Type B pancreatic cell (in vitro differentiated cells): ENCODE data around the gene CFI. TPM values are rescaled to one million over a fixed set of nuclear protein-coding genes. Genes with fewer than 3 reads are reported as not detected.

Source experiments
- DNase-seq: peaks from one replicate; pipeline ENCODE4 v3.0.0; 2021; ENCODE audit warnings: mixed read lengths; ENCODE audit not compliant: unreplicated experiment; ENCODE audit errors: extremely low spot score
- H3K27ac Mint-ChIP-seq: 2 replicates; pipeline ENCODE4 v1.8.0; 2021; ENCODE audit warnings: mild to moderate bottlenecking, mixed read lengths
- H3K27me3 Mint-ChIP-seq: 2 replicates; pipeline ENCODE4 v1.8.0; 2021; ENCODE audit warnings: mixed read lengths
- H3K36me3 Mint-ChIP-seq: 2 replicates; pipeline ENCODE4 v1.8.0; 2021; ENCODE audit warnings: mixed read lengths
- H3K4me1 Mint-ChIP-seq: one replicate; pipeline ENCODE4 v1.8.0; 2021; ENCODE audit warnings: mixed read lengths; ENCODE audit not compliant: unreplicated experiment
- H3K4me3 Mint-ChIP-seq: 2 replicates; pipeline ENCODE4 v1.8.0; 2021; ENCODE audit warnings: mild to moderate bottlenecking, mixed read lengths
- H3K9me3 Mint-ChIP-seq: 2 replicates; pipeline ENCODE4 v1.8.0; 2021; ENCODE audit warnings: mixed read lengths
- total RNA-seq: library from RNA; stranded (reverse); gene quantifications from 2 replicates; pipeline ENCODE4 v1.2.1, GENCODE V29; 2021; ENCODE audit warnings: low replicate concordance
- TF ChIP-seq, protein P1 (sequence below): fragments of 200-600 bp; sonication (generic); conservative IDR thresholded peaks from 2 replicates; pipeline ENCODE4 v1.5.0; 2021; ENCODE audit warnings: antibody characterized with exemption, mild to moderate bottlenecking

CFI gene
- total RNA-seq, 1 donor from 2014 or later, result 24.0 TPM

DNA sequence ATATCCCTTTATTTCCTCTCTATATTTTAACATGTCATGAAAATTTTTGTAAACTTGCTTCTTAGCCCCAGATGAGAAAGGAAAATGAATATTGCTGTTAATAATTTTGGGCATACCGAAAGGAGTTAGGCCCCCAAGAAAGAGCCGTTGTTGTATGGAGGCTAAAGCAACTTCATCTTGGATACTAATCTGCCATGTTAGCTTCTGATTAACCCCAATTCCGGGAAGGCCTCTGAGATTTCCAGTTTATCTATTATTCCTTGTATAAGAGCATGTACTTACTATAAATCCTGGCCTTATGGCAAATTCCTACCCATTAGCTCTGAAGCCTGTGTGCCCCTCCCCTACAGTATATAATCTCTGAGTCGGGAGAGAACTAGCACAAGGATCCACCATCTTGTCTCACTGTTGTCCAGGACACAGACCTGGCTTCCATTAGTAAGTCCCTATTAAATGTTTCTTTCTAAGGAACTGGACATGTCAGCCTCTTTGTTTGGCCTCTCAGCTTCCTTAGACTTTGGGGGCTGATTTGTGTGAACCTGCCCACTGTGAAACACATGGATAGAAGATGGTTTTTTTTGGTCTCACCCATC, 51.1 kb downstream of the CFI start:
- Mint-ChIP-seq H3K36me3 (no peaks in the 10 kb centered on the region), H3K27ac (no peak overlapping the region), H3K27me3 (peaks cover 7% of the 10 kb centered on the region), H3K9me3 (no peaks in the 10 kb centered on the region), H3K4me3 (no peak overlapping the region), H3K4me1 (no peaks in the 10 kb centered on the region)
- no peak for DNase-seq
- TF ChIP-seq, protein P1, sequence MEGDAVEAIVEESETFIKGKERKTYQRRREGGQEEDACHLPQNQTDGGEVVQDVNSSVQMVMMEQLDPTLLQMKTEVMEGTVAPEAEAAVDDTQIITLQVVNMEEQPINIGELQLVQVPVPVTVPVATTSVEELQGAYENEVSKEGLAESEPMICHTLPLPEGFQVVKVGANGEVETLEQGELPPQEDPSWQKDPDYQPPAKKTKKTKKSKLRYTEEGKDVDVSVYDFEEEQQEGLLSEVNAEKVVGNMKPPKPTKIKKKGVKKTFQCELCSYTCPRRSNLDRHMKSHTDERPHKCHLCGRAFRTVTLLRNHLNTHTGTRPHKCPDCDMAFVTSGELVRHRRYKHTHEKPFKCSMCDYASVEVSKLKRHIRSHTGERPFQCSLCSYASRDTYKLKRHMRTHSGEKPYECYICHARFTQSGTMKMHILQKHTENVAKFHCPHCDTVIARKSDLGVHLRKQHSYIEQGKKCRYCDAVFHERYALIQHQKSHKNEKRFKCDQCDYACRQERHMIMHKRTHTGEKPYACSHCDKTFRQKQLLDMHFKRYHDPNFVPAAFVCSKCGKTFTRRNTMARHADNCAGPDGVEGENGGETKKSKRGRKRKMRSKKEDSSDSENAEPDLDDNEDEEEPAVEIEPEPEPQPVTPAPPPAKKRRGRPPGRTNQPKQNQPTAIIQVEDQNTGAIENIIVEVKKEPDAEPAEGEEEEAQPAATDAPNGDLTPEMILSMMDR, result no peak

DNA sequence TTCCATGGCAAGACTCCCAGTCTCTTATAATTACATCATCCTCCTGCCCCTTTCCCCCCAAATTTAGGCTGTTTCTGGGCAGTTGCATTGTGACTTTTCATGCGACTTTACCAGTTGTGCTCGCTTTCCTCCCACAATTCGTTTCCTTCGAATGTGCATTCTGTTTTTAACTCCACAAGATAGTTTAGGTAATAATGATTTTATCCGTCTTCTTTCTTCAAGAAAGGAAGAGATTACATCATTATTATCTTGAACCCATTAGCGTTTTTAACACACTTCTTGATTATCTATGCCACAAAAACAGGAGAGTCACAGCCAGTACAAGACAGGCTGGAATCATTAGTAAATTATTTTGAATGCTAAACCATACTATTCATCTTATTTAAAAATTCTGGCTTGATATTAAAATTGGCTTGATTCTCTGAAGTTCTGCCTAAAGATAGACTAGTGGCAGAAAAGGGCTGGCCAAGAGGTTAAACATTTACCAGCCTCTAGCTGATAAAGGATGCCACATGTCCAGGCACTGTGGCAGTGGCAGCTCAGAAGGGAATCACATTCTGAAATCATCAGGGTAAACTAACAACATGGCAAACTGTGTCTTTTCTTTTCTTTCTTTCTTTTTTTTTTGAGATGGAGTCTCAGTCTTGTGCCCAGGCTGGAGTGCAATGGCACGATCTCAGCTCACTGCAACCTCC, 52.3 kb downstream of the CFI start:
- Mint-ChIP-seq H3K36me3 (no peaks in the 10 kb centered on the region), H3K27me3 (peaks cover 3% of the 10 kb centered on the region), H3K4me3 (no peak overlapping the region), H3K4me1 (no peaks in the 10 kb centered on the region), H3K9me3 (no peaks in the 10 kb centered on the region), H3K27ac (no peak overlapping the region)
- no peak for DNase-seq
- TF ChIP-seq, protein P1, result no peak

DNA sequence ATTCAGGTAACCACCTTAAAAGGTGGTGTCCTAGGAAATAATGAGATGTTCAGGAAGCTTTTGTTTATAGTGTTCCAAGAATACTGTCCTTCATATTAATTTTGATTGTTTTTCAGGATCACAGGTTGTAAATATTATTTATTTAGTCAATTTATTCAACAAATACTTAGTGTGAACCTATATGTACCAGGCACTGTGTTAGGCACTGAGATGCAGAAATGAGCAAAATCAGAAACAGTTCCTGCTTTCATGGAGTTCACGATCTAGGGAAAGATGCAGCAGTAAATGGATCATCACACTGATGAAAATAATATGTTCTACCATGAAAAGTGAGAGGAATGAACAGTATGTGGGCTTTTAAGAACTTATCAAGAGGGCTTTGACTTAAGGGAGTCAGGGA, 53.7 kb downstream of the CFI start:
- H3K4me1 Mint-ChIP-seq, result no peaks in the 10 kb centered on the region
- no peak for DNase-seq
- H3K27ac Mint-ChIP-seq, result no peak overlapping the region
- TF ChIP-seq, protein P1, result no peak
- no peaks in the 10 kb centered on the region for H3K36me3 Mint-ChIP-seq
- peaks cover 3% of the 10 kb centered on the region for H3K27me3 Mint-ChIP-seq
- no peak overlapping the region for H3K4me3 Mint-ChIP-seq
- no peaks in the 10 kb centered on the region for H3K9me3 Mint-ChIP-seq

DNA sequence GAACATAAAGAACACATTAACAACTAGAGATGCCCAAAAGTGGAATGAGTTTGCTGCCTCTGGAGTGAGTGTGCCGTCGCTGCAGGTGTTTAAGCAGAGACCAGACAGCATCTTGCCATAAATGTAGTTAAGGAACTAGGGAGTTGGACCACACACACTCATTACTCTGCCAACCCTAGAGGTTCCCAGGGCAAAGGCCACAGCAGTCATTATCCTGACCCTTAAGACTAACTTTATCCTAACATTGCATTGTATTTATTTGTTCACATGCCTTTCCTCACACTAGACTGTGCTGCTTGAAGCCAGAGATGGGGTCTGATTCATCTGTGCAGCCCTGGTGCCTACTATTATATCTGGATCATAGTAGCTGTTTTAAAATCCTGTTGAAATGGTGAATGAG, 55.1 kb downstream of the CFI start:
- Mint-ChIP-seq H3K4me1 (no peaks in the 10 kb centered on the region), H3K9me3 (no peaks in the 10 kb centered on the region), H3K4me3 (no peak overlapping the region), H3K27ac (no peak overlapping the region), H3K27me3 (peaks cover 3% of the 10 kb centered on the region), H3K36me3 (no peaks in the 10 kb centered on the region)
- TF ChIP-seq, protein P1, result no peak
- no peak for DNase-seq

DNA sequence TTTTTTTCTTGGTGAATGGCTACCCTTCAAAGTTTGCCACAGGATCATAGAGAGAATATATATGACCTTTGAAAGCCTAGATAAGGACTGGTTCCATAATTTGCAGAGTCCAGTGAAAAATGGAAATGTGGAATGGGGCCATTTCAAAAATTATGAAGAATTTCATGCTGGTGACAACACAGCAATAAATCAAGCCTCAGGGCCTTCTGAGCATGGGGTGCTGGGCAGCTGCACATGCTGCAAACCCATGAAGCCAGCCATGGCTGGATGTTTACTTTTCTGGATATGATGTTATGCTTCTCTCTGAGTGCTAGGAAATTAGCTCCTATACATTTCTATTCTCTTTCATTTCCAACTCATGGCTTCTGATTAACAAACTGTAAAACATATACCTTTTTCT, 56.0 kb downstream of the CFI start:
- H3K27ac Mint-ChIP-seq, result no peak overlapping the region
- no peaks in the 10 kb centered on the region for H3K9me3 Mint-ChIP-seq
- TF ChIP-seq, protein P1, result no peak
- H3K36me3 Mint-ChIP-seq, result no peaks in the 10 kb centered on the region
- no peak for DNase-seq
- peaks cover 3% of the 10 kb centered on the region for H3K27me3 Mint-ChIP-seq
- no peak overlapping the region for H3K4me3 Mint-ChIP-seq
- H3K4me1 Mint-ChIP-seq, result no peaks in the 10 kb centered on the region
